H9 (cell line): Measurements from ENCODE around the gene WNT2. TPM values are rescaled to one million over a fixed set of nuclear protein-coding genes. Genes with fewer than 3 reads are reported as not detected.

Experiments used
- DNase-seq: peaks from one replicate; pipeline ENCODE4 v3.0.0-alpha.2; 2017
- H2AFZ ChIP-seq: one replicate; pipeline ENCODE4 v1.6.1; 2013; ENCODE audit warnings: mild to moderate bottlenecking, low read length, control low read depth, moderate library complexity
- H2AK5ac ChIP-seq: 2 replicates; pipeline ENCODE4 v1.6.1; 2013; ENCODE audit warnings: low read length, control low read depth, mixed read lengths; ENCODE audit not compliant: insufficient read length
- H2BK120ac ChIP-seq: one replicate; pipeline ENCODE4 v1.6.1; 2013; ENCODE audit warnings: low read depth, mild to moderate bottlenecking, low read length, control low read depth, inconsistent platforms; ENCODE audit not compliant: poor library complexity, severe bottlenecking
- H2BK12ac ChIP-seq: 2 replicates; pipeline ENCODE4 v1.6.1; 2013; ENCODE audit warnings: low read length, control low read depth, mixed read lengths, low read depth; ENCODE audit not compliant: insufficient read length
- H2BK15ac ChIP-seq: 2 replicates; pipeline ENCODE4 v1.6.1; 2013; ENCODE audit warnings: low read depth, low read length, control low read depth
- H2BK20ac ChIP-seq: one replicate; pipeline ENCODE4 v1.6.1; 2013; ENCODE audit warnings: low read depth, mild to moderate bottlenecking, low read length, control low read depth, inconsistent platforms; ENCODE audit not compliant: poor library complexity, severe bottlenecking
- H2BK5ac ChIP-seq: 2 replicates; pipeline ENCODE4 v1.6.1; 2013; ENCODE audit warnings: low read length, control low read depth, mixed read lengths; ENCODE audit not compliant: insufficient read length
- H3K14ac ChIP-seq: 2 replicates; pipeline ENCODE4 v1.6.1; 2013; ENCODE audit warnings: low read length, control low read depth; ENCODE audit not compliant: insufficient read depth
- H3K18ac ChIP-seq: 2 replicates; pipeline ENCODE4 v1.6.1; 2013; ENCODE audit warnings: low read depth, mild to moderate bottlenecking, mixed read lengths, low read length, control low read depth; ENCODE audit not compliant: insufficient read length
- H3K23ac ChIP-seq: 2 replicates; pipeline ENCODE4 v1.6.1; 2013; ENCODE audit warnings: low read length, control low read depth, mixed read lengths, low read depth; ENCODE audit not compliant: insufficient read length
- H3K23me2 ChIP-seq: 2 replicates; pipeline ENCODE4 v1.6.1; 2013; ENCODE audit warnings: low read depth, mild to moderate bottlenecking, mixed read lengths, low read length, control low read depth; ENCODE audit not compliant: insufficient read length, poor library complexity, severe bottlenecking
- H3K27ac ChIP-seq: 2 replicates; pipeline ENCODE4 v1.5.1; 2013; ENCODE audit warnings: low read length, control low read depth, mixed read lengths, low read depth; ENCODE audit not compliant: insufficient read length
- H3K27me3 ChIP-seq: 2 replicates; pipeline ENCODE4 v1.6.1; 2013; ENCODE audit warnings: low read length, control low read depth, inconsistent platforms; ENCODE audit not compliant: insufficient read depth
- H3K4ac ChIP-seq: 2 replicates; pipeline ENCODE4 v1.6.1; 2013; ENCODE audit warnings: low read depth, mild to moderate bottlenecking, control low read depth, inconsistent platforms, low read length, moderate library complexity
- H3K4me1 ChIP-seq: 2 replicates; pipeline ENCODE4 v1.6.1; 2013; ENCODE audit warnings: low read length, control low read depth, inconsistent platforms; ENCODE audit not compliant: insufficient read depth
- H3K4me2 ChIP-seq: 2 replicates; pipeline ENCODE4 v1.6.1; 2013; ENCODE audit warnings: low read length, control low read depth, mixed read lengths; ENCODE audit not compliant: insufficient read length, insufficient read depth
- H3K56ac ChIP-seq: 2 replicates; pipeline ENCODE4 v1.6.1; 2013; ENCODE audit warnings: low read depth, mild to moderate bottlenecking, mixed read lengths, low read length, control low read depth; ENCODE audit not compliant: insufficient read length
- H3K79me1 ChIP-seq: 2 replicates; pipeline ENCODE4 v1.6.1; 2013; ENCODE audit warnings: low read depth, mild to moderate bottlenecking, moderate library complexity, low read length, control low read depth, inconsistent platforms; ENCODE audit not compliant: insufficient read depth, poor library complexity, severe bottlenecking
- H3K79me2 ChIP-seq: 2 replicates; pipeline ENCODE4 v1.6.1; 2013; ENCODE audit warnings: low read length, control low read depth, inconsistent platforms; ENCODE audit not compliant: insufficient read depth
- H3K9ac ChIP-seq: 2 replicates; pipeline ENCODE4 v1.6.1; 2013; ENCODE audit warnings: low read length, control low read depth, mixed read lengths; ENCODE audit not compliant: insufficient read length; ENCODE audit errors: extremely low read depth
- H3K9me3 ChIP-seq: one replicate; pipeline ENCODE4 v1.6.1; 2013; ENCODE audit warnings: low read depth, low read length, inconsistent platforms; ENCODE audit not compliant: control insufficient read depth
- H3T11ph ChIP-seq: one replicate; pipeline ENCODE4 v1.6.1; 2013; ENCODE audit warnings: mild to moderate bottlenecking, low read length, control low read depth, inconsistent platforms
- H4K20me1 ChIP-seq: one replicate; pipeline ENCODE4 v1.6.1; 2013; ENCODE audit not compliant: control insufficient read depth, insufficient read length, insufficient read depth
- H4K5ac ChIP-seq: 2 replicates; pipeline ENCODE4 v1.6.1; 2013; ENCODE audit warnings: low read depth, mild to moderate bottlenecking, mixed read lengths, low read length, control low read depth; ENCODE audit not compliant: insufficient read length
- H4K8ac ChIP-seq: replicated peaks from 2 replicates; pipeline ENCODE4 v1.6.1; 2013; ENCODE audit warnings: low read length, control low read depth, mixed read lengths, low read depth; ENCODE audit not compliant: insufficient read length
- H4K91ac ChIP-seq: 2 replicates; pipeline ENCODE4 v1.6.1; 2013; ENCODE audit warnings: low read depth, mild to moderate bottlenecking, moderate library complexity, mixed read lengths, low read length, control low read depth; ENCODE audit not compliant: insufficient read length
- H3K27ac Mint-ChIP-seq, 3 experiments: 2 replicates in 2 of 3; 3 replicates in 1 of 3; pipeline ENCODE4 v1.8.0; 2020 to 2021; ENCODE audit warnings: mixed read lengths in 3 of 3, mild to moderate bottlenecking in 1 of 3, moderate library complexity in 1 of 3
- H3K27me3 Mint-ChIP-seq: 2 replicates; pipeline ENCODE4 v1.8.0; 2021; ENCODE audit warnings: low read depth, mild to moderate bottlenecking, moderate library complexity, mixed read lengths
- H3K36me3 Mint-ChIP-seq, 3 experiments: 2 replicates in 2 of 3; 3 replicates in 1 of 3; pipeline ENCODE4 v1.8.0; 2020 to 2021; ENCODE audit warnings: low read depth in 3 of 3, mixed read lengths in 3 of 3; ENCODE audit not compliant: insufficient read depth in 1 of 3
- H3K4me1 Mint-ChIP-seq, 2 experiments: 2 replicates each; pipeline ENCODE4 v1.8.0; 2020; ENCODE audit warnings: mixed read lengths in 2 of 2
- H3K4me3 Mint-ChIP-seq, 2 experiments: 2 replicates in 1 of 2; 3 replicates in 1 of 2; pipeline ENCODE4 v1.8.0; 2020 to 2021; ENCODE audit warnings: mild to moderate bottlenecking in 2 of 2, mixed read lengths in 2 of 2, moderate library complexity in 1 of 2
- H3K9me3 Mint-ChIP-seq, 2 experiments: 2 replicates in 1 of 2; 3 replicates in 1 of 2; pipeline ENCODE4 v1.8.0; 2020; ENCODE audit warnings: mild to moderate bottlenecking in 2 of 2, mixed read lengths in 2 of 2, moderate library complexity in 1 of 2
- CTCF ChIP-seq: fragments of 200-600 bp; sonication (generic); conservative IDR thresholded peaks from 3 replicates; pipeline ENCODE4 v1.8.0; 2021; ENCODE audit warnings: antibody characterized with exemption, mild to moderate bottlenecking
- WGBS: extraction: QIAGEN DNeasy Blood & Tissue Kit; methylation state at CpG from one replicate; pipeline ENCODE4 v1.1.7; 2013; ENCODE audit warnings: missing lambda C conversion rate, low lambda C conversion rate, mixed read lengths; ENCODE audit not compliant: insufficient read length; ENCODE audit errors: extremely low coverage; 5-methylcytosine and 5-hydroxymethylcytosine counted together
- total RNA-seq: library from RNA; stranded (reverse); gene quantifications from 2 replicates; pipeline ENCODE4 v1.2.1, GENCODE V29; 2021

Gene WNT2
- total RNA-seq, 1 experiment from 2014 or later, result not detected

GRCh38 chr7:117259615-117260014 lies 63.2 kb downstream of the WNT2 start:
- H3K9ac ChIP-seq, result no peak overlapping the region
- H4K5ac ChIP-seq, result no peak overlapping the region
- WGBS, result no CpG with 5 or more reads among the region's 1 CpG
- Mint-ChIP-seq H3K27ac (no peak overlapping the region), H3K27me3 (no peaks in the 10 kb centered on the region), H3K4me3 (no peak overlapping the region), H3K4me1 (no peaks in the 10 kb centered on the region), H3K36me3 (no peaks in the 10 kb centered on the region), H3K9me3 (no peaks in the 10 kb centered on the region)
- H3K56ac ChIP-seq, result no peak overlapping the region
- no peak for TF ChIP-seq CTCF
- H3K14ac ChIP-seq, result no peak overlapping the region
- no peak overlapping the region for H2BK20ac ChIP-seq
- H3K9me3 ChIP-seq, result no peaks in the 10 kb centered on the region
- H2BK5ac ChIP-seq, result no peak overlapping the region
- no peak overlapping the region for H4K8ac ChIP-seq
- no peak overlapping the region for H2AFZ ChIP-seq
- H3K18ac ChIP-seq, result no peak overlapping the region
- H3K79me1 ChIP-seq, result no peaks in the 10 kb centered on the region
- H2BK12ac ChIP-seq, result no peak overlapping the region
- no peaks in the 10 kb centered on the region for H3K4me1 ChIP-seq
- H3K27me3 ChIP-seq, result no peaks in the 10 kb centered on the region
- no peak overlapping the region for H4K91ac ChIP-seq
- no peak overlapping the region for H3K4me2 ChIP-seq
- no peak overlapping the region for H3K23ac ChIP-seq
- no peak for DNase-seq
- no peaks in the 10 kb centered on the region for H3K79me2 ChIP-seq
- H3T11ph ChIP-seq, result no peak overlapping the region
- H4K20me1 ChIP-seq, result no peaks in the 10 kb centered on the region
- H3K4ac ChIP-seq, result no peak overlapping the region
- H2BK15ac ChIP-seq, result no peak overlapping the region
- no peaks in the 10 kb centered on the region for H3K23me2 ChIP-seq
- no peak overlapping the region for H3K27ac ChIP-seq
- no peak overlapping the region for H2BK120ac ChIP-seq
- no peak overlapping the region for H2AK5ac ChIP-seq
